ENCODE data around the gene DNAJB4. TPM values are rescaled to one million over a fixed set of nuclear protein-coding genes. Genes with fewer than 3 reads are reported as not detected.
A peak's percentile ranks its signal among the peaks of the same experiment; 100 is the strongest.
"Not testable (repeated sequence)": the region's sequence is repeated elsewhere in the genome, so short reads cannot be mapped to it uniquely, and the experiment has no call there.

The DNAJB4 gene
- total RNA-seq, 1 experiment from 2014 or later, result 28.5 TPM

DNA sequence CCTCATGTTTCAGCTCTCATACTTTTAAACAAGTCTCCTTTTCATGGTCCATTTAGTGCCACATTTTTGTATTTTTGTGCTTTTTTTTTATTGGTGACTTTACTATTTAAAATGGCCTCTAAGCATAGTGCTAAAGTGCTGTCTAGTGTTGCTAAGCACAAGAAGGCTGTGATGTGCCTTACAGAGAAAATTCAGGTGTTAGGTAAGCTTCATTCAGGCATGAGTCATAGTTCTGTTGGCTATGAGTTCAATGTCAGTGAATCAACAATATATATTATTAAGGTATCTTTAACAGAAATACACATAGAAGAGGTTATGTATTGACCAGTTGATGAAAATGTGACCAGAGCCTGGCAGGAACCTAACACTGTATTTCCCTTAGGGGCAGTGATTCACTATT, 13.1 kb upstream of the DNAJB4 start:
- no peak overlapping the region for H3K4me3 Mint-ChIP-seq (ENCODE audit: unreplicated experiment)
- no TSS peak for BruUV-seq (replicated peaks)
- intact Hi-C loops (cut with micrococcal nuclease), result no loop called here
- TF ChIP-seq, protein P1, sequence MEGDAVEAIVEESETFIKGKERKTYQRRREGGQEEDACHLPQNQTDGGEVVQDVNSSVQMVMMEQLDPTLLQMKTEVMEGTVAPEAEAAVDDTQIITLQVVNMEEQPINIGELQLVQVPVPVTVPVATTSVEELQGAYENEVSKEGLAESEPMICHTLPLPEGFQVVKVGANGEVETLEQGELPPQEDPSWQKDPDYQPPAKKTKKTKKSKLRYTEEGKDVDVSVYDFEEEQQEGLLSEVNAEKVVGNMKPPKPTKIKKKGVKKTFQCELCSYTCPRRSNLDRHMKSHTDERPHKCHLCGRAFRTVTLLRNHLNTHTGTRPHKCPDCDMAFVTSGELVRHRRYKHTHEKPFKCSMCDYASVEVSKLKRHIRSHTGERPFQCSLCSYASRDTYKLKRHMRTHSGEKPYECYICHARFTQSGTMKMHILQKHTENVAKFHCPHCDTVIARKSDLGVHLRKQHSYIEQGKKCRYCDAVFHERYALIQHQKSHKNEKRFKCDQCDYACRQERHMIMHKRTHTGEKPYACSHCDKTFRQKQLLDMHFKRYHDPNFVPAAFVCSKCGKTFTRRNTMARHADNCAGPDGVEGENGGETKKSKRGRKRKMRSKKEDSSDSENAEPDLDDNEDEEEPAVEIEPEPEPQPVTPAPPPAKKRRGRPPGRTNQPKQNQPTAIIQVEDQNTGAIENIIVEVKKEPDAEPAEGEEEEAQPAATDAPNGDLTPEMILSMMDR (IDR thresholded peaks at IDR 0.05; ENCODE audit: unreplicated experiment), result no peak
- DNase-seq (ENCODE audit: unreplicated experiment), result no peak
- H3K4me1 Mint-ChIP-seq (ENCODE audit: insufficient read depth, unreplicated experiment), result peaks cover 26% of the 10 kb centered on the region
- H3K9me3 Mint-ChIP-seq (ENCODE audit: unreplicated experiment), result no peaks in the 10 kb centered on the region
- ChIA-PET POLR2A (interaction anchor here (0.6 to 5.5 kb wide), 5 partner anchors 12 to 140 kb away, joined by 3 to 52 read pairs (median 7); partner anchors contain the start of genes DNAJB4 and FUBP1), CTCF (interaction anchor here (0.6 kb wide), 1 partner anchor 302 kb away, joined by 3 read pairs; no protein-coding TSS in a partner anchor)
- peaks cover 38% of the 10 kb centered on the region for H3K36me3 Mint-ChIP-seq (ENCODE audit: insufficient read depth, unreplicated experiment)
- H3K27ac Mint-ChIP-seq (ENCODE audit: low read depth, unreplicated experiment), result peak overlapping the region; percentile 70
- H3K27me3 Mint-ChIP-seq (ENCODE audit: insufficient read depth, unreplicated experiment), result no peaks in the 10 kb centered on the region

DNA sequence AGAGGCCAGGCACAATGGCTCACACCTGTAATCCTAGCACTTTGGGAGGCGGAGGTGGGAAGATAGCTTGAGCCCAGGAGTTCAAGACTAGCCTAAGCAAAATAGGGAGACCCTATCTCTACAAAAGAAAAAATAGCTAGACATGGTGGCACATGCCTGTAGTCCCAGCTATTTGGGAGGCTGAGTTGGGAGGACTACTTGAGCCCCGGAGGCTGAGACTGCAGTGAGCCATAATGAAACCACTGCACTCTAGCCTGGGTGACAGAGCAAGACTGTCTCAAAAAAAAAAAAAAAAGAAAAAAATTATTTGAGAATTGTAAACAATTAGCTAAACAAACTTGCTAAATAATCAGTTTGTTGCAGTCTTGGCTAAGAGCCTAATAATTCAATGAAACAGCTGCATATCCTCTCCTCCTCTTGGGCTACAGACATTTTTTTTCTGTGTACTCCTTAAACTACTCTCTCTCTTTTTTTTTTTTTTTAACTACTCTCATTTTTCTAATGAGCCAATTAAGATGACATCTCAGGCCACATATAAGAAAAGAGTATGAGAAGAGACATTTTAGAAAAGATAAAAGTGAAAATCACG, 10.5 kb upstream of the DNAJB4 start:
- intact Hi-C loops (cut with micrococcal nuclease), result no loop called here
- POLR2A ChIA-PET, result interaction anchor here (1.2 to 2.1 kb wide), 3 partner anchors 10 to 15 kb away, joined by 5 to 17 read pairs (median 6); partner anchors contain the start of genes DNAJB4 and FUBP1
- Mint-ChIP-seq H3K36me3 (ENCODE audit: insufficient read depth, unreplicated experiment) (peaks cover 43% of the 10 kb centered on the region), H3K4me1 (ENCODE audit: insufficient read depth, unreplicated experiment) (peaks cover 18% of the 10 kb centered on the region), H3K27ac (ENCODE audit: low read depth, unreplicated experiment) (no peak overlapping the region), H3K9me3 (ENCODE audit: unreplicated experiment) (no peaks in the 10 kb centered on the region), H3K4me3 (ENCODE audit: unreplicated experiment) (no peak overlapping the region), H3K27me3 (ENCODE audit: insufficient read depth, unreplicated experiment) (no peaks in the 10 kb centered on the region)
- TF ChIP-seq, protein P1 (IDR thresholded peaks at IDR 0.05; ENCODE audit: unreplicated experiment), result no peak
- DNase-seq (ENCODE audit: unreplicated experiment), result no peak
- CTCF ChIA-PET, result interaction anchor here (0.6 to 1.5 kb wide), 4 partner anchors 11 to 1352 kb away, joined by 3 to 6 read pairs (median 4); partner anchors contain the start of gene DNAJB4
- BruUV-seq (replicated peaks), result no TSS peak

DNA sequence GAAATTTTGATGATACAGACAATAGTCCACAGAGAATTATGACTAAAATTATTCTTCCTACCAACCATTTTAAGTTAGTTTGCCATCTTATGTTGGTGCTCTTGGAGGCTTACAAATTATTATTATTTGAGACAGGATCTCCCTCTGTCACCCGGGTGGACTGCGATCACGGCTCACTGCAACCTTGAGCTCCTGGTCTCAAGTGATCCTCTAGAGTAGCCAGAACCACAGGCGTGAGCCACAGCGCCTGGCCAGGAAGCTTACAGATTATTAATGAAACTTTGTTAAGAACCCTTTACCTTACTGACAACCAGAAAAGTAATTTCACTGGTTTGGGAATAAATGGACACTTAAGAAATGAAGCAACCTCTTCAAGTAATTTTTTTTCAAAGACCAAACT, 8.0 kb upstream of the DNAJB4 start:
- CTCF ChIA-PET, result interaction anchor here (0.8 to 1.7 kb wide), 3 partner anchors 12 to 117 kb away, joined by 3 to 6 read pairs (median 3); no protein-coding TSS in a partner anchor
- no TSS peak for BruUV-seq (replicated peaks)
- Mint-ChIP-seq H3K9me3 (ENCODE audit: unreplicated experiment) (no peaks in the 10 kb centered on the region), H3K36me3 (ENCODE audit: insufficient read depth, unreplicated experiment) (peaks cover 39% of the 10 kb centered on the region), H3K4me3 (ENCODE audit: unreplicated experiment) (no peak overlapping the region), H3K4me1 (ENCODE audit: insufficient read depth, unreplicated experiment) (peaks cover 4% of the 10 kb centered on the region), H3K27ac (ENCODE audit: low read depth, unreplicated experiment) (no peak overlapping the region), H3K27me3 (ENCODE audit: insufficient read depth, unreplicated experiment) (no peaks in the 10 kb centered on the region)
- no peak for DNase-seq (ENCODE audit: unreplicated experiment)
- TF ChIP-seq, protein P1 (IDR thresholded peaks at IDR 0.05; ENCODE audit: unreplicated experiment), result no peak
- intact Hi-C loops (cut with micrococcal nuclease), result no loop called here
- POLR2A ChIA-PET, result interaction anchor here (2.3 to 17.0 kb wide), 2 partner anchors 8 to 18 kb away, joined by 20 to 598 read pairs; partner anchors contain the start of genes DNAJB4 and FUBP1

DNA sequence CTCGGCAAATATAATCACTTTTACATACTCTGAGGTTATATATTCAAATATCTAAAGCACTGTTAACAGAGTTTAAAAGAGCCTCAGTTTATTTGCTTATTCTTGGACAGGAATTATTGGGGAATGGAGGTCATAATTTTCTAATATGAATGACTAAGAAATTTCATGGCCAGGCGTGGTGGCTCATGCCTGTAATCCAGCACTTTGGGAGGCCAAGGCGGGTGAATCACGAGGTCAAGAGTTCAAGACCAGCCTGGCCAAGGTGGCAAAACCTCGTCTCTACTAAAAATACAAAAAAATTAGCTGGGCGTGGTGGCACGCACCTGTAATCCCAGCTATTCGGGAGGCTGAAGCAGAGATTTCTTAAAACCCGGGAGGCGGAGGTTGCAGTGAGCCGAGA, 4.2 kb upstream of the DNAJB4 start:
- BruUV-seq (replicated peaks); H3K27ac Mint-ChIP-seq (ENCODE audit: low read depth, unreplicated experiment); H3K27me3 Mint-ChIP-seq (ENCODE audit: insufficient read depth, unreplicated experiment); H3K9me3 Mint-ChIP-seq (ENCODE audit: unreplicated experiment); H3K4me3 Mint-ChIP-seq (ENCODE audit: unreplicated experiment); DNase-seq (ENCODE audit: unreplicated experiment); intact Hi-C loops (cut with micrococcal nuclease): not testable (repeated sequence)
- CTCF ChIA-PET, result interaction anchor here (0.7 to 1.4 kb wide), 5 partner anchors 22 to 277 kb away, joined by 3 to 5 read pairs (median 4); partner anchors contain the start of gene FUBP1
- POLR2A ChIA-PET, result interaction anchor here (17.0 kb wide), 1 partner anchor 22 kb away, joined by 598 read pairs; the partner anchor contains the start of gene FUBP1
- H3K36me3 Mint-ChIP-seq (ENCODE audit: insufficient read depth, unreplicated experiment), result peaks cover 24% of the 10 kb centered on the region
- peaks cover 17% of the 10 kb centered on the region for H3K4me1 Mint-ChIP-seq (ENCODE audit: insufficient read depth, unreplicated experiment)
